ENCODE data around the gene PTPRG. TPM values are rescaled to one million over a fixed set of nuclear protein-coding genes. Genes with fewer than 3 reads are reported as not detected.
A peak's percentile ranks its signal among the peaks of the same experiment; 100 is the strongest.

The PTPRG gene
- total and polyA plus RNA-seq, 2 donors (not counting 1 experiment from before 2014, with no cell fraction given), result 67.0 to 97.9 TPM

GRCh38 chr3:62142331-62143085 is 581.1 kb downstream of the PTPRG start:
- Histone ChIP-seq H3K4me3 (replicated peaks in 1 of 4; ENCODE audit: control extremely low read depth in 1 of 4, insufficient read depth in 1 of 4, low read depth in 3 of 4, low read length in 4 of 4) (no peak overlapping the region), H3K9ac (ENCODE audit: insufficient read depth, low read length) (no peak overlapping the region), H2AFZ (ENCODE audit: low read length) (no peak overlapping the region), H3K4me1 (ENCODE audit: control insufficient read depth, extremely low read depth, insufficient read depth, low read length) (no peaks in the 10 kb centered on the region), H3K36me3 (ENCODE audit: control insufficient read depth, insufficient read depth, low read length) (no peaks in the 10 kb centered on the region), H3K79me2 (ENCODE audit: control insufficient read depth, insufficient read depth, low read length) (no peaks in the 10 kb centered on the region), H3K9me3 (ENCODE audit: control insufficient read depth, insufficient read depth, low read depth, low read length) (no peaks in the 10 kb centered on the region), H3K27ac (ENCODE audit: insufficient read depth, low read length) (no peak overlapping the region), H3K27me3 (ENCODE audit: control insufficient read depth, insufficient read depth, low read length) (no peaks in the 10 kb centered on the region), H3K4me2 (ENCODE audit: extremely low read depth, insufficient read depth, low read length) (no peak overlapping the region), H4K20me1 (ENCODE audit: control insufficient read depth, extremely low read depth, insufficient read depth, low read length) (no peaks in the 10 kb centered on the region)
- TF ChIP-seq EZH2 (IDR thresholded peaks at IDR 0.05; ENCODE audit: low read length, missing control alignments), result no peak
- TF ChIP-seq CTCF (conservative IDR thresholded peaks at IDR 0.05 in 1 of 2, IDR thresholded peaks at IDR 0.05 in 1 of 2; ENCODE audit: low read depth in 1 of 2, low read length in 2 of 2), result no peak
- peak in 1 of 2 donors; percentile 34 for DNase-seq (ENCODE audit: low read depth in 2 of 2)

- no peak overlapping the region for H3K9ac ChIP-seq (ENCODE audit: insufficient read depth, low read length)
- DNase-seq (ENCODE audit: low read depth in 2 of 2), result peak in 1 of 2 donors; percentile 21
- TF ChIP-seq EZH2 (IDR thresholded peaks at IDR 0.05; ENCODE audit: low read length, missing control alignments) (no peak), CTCF (conservative IDR thresholded peaks at IDR 0.05 in 1 of 2, IDR thresholded peaks at IDR 0.05 in 1 of 2; ENCODE audit: low read depth in 1 of 2, low read length in 2 of 2) (no peak)
- H4K20me1 ChIP-seq (ENCODE audit: control insufficient read depth, extremely low read depth, insufficient read depth, low read length), result no peaks in the 10 kb centered on the region
- no peaks in the 10 kb centered on the region for H3K9me3 ChIP-seq (ENCODE audit: control insufficient read depth, insufficient read depth, low read depth, low read length)
- H3K4me2 ChIP-seq (ENCODE audit: extremely low read depth, insufficient read depth, low read length), result no peak overlapping the region
- no peaks in the 10 kb centered on the region for H3K79me2 ChIP-seq (ENCODE audit: control insufficient read depth, insufficient read depth, low read length)
- no peaks in the 10 kb centered on the region for H3K4me1 ChIP-seq (ENCODE audit: control insufficient read depth, extremely low read depth, insufficient read depth, low read length)
- no peaks in the 10 kb centered on the region for H3K27me3 ChIP-seq (ENCODE audit: control insufficient read depth, insufficient read depth, low read length)
- H3K27ac ChIP-seq (ENCODE audit: insufficient read depth, low read length), result no peak overlapping the region
- no peak overlapping the region for H3K4me3 ChIP-seq (replicated peaks in 1 of 4; ENCODE audit: control extremely low read depth in 1 of 4, insufficient read depth in 1 of 4, low read depth in 3 of 4, low read length in 4 of 4)
- no peaks in the 10 kb centered on the region for H3K36me3 ChIP-seq (ENCODE audit: control insufficient read depth, insufficient read depth, low read length)
- no peak overlapping the region for H2AFZ ChIP-seq (ENCODE audit: low read length)
These were observed 582.6 kb downstream of the PTPRG start for GRCh38 chr3:62143843-62144450.

DNA sequence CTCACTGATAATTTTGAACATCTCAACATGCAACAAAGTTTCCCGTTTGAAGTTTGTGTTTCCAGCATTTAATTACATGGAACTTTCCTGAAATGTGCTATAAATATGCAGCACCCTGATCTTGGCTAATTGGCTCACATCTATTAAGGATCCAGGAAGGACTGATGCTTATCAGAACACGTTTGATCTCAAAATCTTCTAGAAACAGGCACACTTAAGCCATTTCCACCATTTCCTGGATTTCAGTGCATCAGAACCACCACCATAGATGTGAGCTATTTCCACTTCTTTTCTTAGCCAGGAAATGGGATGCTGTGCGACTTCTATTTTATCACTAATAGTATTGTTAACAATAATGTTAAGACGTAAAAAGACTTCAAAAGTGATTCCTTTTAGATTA is 583.1 kb downstream of the PTPRG start:
- DNase-seq (ENCODE audit: low read depth in 2 of 2), result no peak
- no peak overlapping the region for H3K4me3 ChIP-seq (replicated peaks in 1 of 4; ENCODE audit: control extremely low read depth in 1 of 4, insufficient read depth in 1 of 4, low read depth in 3 of 4, low read length in 4 of 4)
- H2AFZ ChIP-seq (ENCODE audit: low read length), result no peak overlapping the region
- no peaks in the 10 kb centered on the region for H3K4me1 ChIP-seq (ENCODE audit: control insufficient read depth, extremely low read depth, insufficient read depth, low read length)
- no peaks in the 10 kb centered on the region for H3K79me2 ChIP-seq (ENCODE audit: control insufficient read depth, insufficient read depth, low read length)
- no peaks in the 10 kb centered on the region for H3K27me3 ChIP-seq (ENCODE audit: control insufficient read depth, insufficient read depth, low read length)
- no peaks in the 10 kb centered on the region for H4K20me1 ChIP-seq (ENCODE audit: control insufficient read depth, extremely low read depth, insufficient read depth, low read length)
- no peaks in the 10 kb centered on the region for H3K9me3 ChIP-seq (ENCODE audit: control insufficient read depth, insufficient read depth, low read depth, low read length)
- H3K4me2 ChIP-seq (ENCODE audit: extremely low read depth, insufficient read depth, low read length), result no peak overlapping the region
- TF ChIP-seq CTCF (conservative IDR thresholded peaks at IDR 0.05 in 1 of 2, IDR thresholded peaks at IDR 0.05 in 1 of 2; ENCODE audit: low read depth in 1 of 2, low read length in 2 of 2) (no peak), EZH2 (IDR thresholded peaks at IDR 0.05; ENCODE audit: low read length, missing control alignments) (no peak)
- no peaks in the 10 kb centered on the region for H3K36me3 ChIP-seq (ENCODE audit: control insufficient read depth, insufficient read depth, low read length)
- H3K27ac ChIP-seq (ENCODE audit: insufficient read depth, low read length), result no peak overlapping the region
- no peak overlapping the region for H3K9ac ChIP-seq (ENCODE audit: insufficient read depth, low read length)
